ENCODE measurements around the gene LIMS3.
"Not testable (repeated sequence)": the region's sequence is repeated elsewhere in the genome, so short reads cannot be mapped to it uniquely, and the experiment has no call there.

Gene LIMS3

GRCh38 chr2:109920162-109920561 lies 21.7 kb downstream of the LIMS3 start:
- DNase-seq; in situ Hi-C loops (cut with HindIII; ENCODE audit: low pct_ligation_motif_present, low pct_unique_long_range_greater_than_20kb, low sequenced_read_pairs): not testable (repeated sequence)

- DNase-seq; in situ Hi-C loops (cut with HindIII; ENCODE audit: low pct_ligation_motif_present, low pct_unique_long_range_greater_than_20kb, low sequenced_read_pairs): not testable (repeated sequence)
Observed at GRCh38 chr2:109921543-109922384, 23.3 kb downstream of the LIMS3 start.

DNA sequence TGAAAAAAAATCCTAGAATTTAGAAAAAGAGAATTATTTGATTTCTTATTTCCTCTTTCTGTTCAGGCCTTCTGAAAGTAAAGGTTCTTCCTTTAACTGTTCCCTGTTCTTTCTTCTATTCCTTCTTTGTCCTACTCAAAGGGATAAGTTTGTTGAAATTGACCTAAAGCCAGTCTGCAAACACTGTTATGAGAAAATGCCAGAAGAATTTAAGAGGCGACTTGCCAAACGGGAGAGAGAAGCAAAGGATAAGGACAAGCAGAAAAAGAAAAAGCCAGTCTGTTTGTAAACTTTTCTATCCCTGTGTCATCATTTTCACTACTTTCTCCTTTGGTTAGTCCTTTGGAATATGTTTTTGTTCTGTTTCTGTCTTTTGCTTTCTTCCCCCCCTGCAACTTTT lies 26.0 kb downstream of the LIMS3 start:
- DNase-seq; in situ Hi-C loops (cut with HindIII; ENCODE audit: low pct_ligation_motif_present, low pct_unique_long_range_greater_than_20kb, low sequenced_read_pairs): not testable (repeated sequence)

DNA sequence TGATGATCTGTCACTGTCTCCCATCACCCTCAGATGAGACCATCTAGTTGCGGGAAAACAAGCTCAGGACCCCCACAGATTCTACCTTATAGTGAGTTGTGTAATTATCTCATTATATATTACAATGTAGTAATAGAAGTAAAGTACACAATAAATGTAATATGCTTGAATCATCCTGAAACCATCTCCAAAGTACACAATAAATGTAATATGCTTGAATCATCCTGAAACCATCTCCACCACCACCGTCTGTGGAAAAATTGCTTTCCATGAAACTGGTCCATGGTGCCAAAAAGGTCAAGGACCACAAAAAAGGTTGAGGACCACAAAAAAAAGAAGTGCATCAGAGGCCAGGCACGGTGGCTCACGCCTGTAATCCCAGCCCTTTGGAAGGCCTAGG lies 29.3 kb downstream of the LIMS3 start:
- DNase-seq; in situ Hi-C loops (cut with HindIII; ENCODE audit: low pct_ligation_motif_present, low pct_unique_long_range_greater_than_20kb, low sequenced_read_pairs): not testable (repeated sequence)

DNA sequence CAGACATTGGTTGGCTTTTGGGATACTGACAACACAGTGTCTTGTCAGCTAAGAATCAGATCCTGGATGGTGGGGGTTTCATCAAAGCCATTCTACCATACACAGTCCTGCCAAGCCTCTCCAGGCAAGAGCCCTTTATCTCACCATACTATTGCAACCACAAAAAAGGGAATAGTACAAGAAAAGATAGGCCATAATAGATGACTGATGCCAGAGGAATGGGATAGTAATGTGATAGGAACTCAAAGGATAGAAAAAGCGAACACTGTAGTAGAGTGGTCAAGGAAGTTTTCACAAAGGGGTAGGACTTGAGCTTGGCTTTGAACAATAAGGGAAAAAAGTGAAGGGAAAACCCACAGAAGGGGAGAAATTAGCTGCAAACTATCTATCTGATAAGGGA lies 30.7 kb downstream of the LIMS3 start:
- in situ Hi-C loops (cut with HindIII; ENCODE audit: low pct_ligation_motif_present, low pct_unique_long_range_greater_than_20kb, low sequenced_read_pairs); DNase-seq: not testable (repeated sequence)

- DNase-seq; in situ Hi-C loops (cut with HindIII; ENCODE audit: low pct_ligation_motif_present, low pct_unique_long_range_greater_than_20kb, low sequenced_read_pairs): not testable (repeated sequence)
Observed at GRCh38 chr2:109936534-109936933, 38.0 kb downstream of the LIMS3 start.

DNA sequence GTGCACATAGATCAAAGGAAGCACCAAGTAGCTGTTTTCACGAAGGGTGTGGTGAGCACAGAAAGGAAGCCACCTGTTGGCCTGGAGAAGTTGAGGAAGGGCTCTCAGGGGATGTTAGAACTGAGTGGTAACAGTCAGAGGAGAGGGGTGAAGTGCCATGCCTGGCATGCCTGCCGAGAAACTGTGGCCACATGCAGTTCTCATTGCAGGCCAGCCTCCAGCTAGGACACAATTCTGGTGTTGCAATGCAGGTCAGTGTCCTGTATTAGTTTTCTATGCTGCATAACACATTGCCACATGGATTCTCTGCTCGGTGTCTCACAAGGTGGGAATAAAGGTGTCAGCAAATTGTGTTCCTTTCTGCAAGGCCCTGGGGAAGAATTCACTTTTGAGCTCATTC lies 46.9 kb downstream of the LIMS3 start:
- in situ Hi-C loops (cut with HindIII; ENCODE audit: low pct_ligation_motif_present, low pct_unique_long_range_greater_than_20kb, low sequenced_read_pairs); DNase-seq: not testable (repeated sequence)

GRCh38 chr2:109947262-109947958 lies 48.9 kb downstream of the LIMS3 start:
- in situ Hi-C loops (cut with HindIII; ENCODE audit: low pct_ligation_motif_present, low pct_unique_long_range_greater_than_20kb, low sequenced_read_pairs) = not testable (repeated sequence)

DNA sequence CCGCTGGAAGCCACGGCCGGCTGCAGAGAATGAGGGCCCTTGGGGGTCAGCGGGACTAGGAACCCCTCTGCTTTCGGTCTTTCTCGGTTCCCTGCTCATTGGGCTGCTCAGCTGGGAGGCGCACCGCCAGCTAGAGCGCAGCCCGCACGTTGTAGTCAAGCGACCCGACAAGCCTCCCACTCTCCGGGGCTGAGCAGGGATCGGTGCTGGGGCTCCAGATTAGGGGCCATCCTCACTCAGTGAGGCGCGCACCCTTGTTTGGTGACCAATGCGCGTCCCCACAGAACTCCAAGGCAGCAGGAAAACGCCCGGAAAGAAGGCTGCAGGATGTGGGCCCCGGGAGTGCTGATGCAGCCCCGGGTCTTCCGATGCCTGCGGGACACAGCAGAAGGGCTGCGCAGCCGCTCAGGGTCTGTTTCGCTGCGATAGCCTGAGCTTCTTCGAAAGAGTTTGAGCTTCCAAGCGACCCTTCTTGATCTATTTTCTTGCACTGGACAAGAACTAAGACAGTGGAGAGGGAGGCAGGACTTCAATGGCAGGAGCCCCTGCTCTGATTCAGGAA lies 49.6 kb downstream of the LIMS3 start:
- DNase-seq; in situ Hi-C loops (cut with HindIII; ENCODE audit: low pct_ligation_motif_present, low pct_unique_long_range_greater_than_20kb, low sequenced_read_pairs): not testable (repeated sequence)

More at GRCh38 chr2:109947262-109947958, 48.9 kb downstream of the LIMS3 start:
- not testable (repeated sequence) for DNase-seq

- DNase-seq; in situ Hi-C loops (cut with HindIII; ENCODE audit: low pct_ligation_motif_present, low pct_unique_long_range_greater_than_20kb, low sequenced_read_pairs): not testable (repeated sequence)
Observed at GRCh38 chr2:109950146-109950843, 51.8 kb downstream of the LIMS3 start.

GRCh38 chr2:109963942-109964341 lies 65.5 kb downstream of the LIMS3 start:
- in situ Hi-C loops (cut with HindIII; ENCODE audit: low pct_ligation_motif_present, low pct_unique_long_range_greater_than_20kb, low sequenced_read_pairs); DNase-seq: not testable (repeated sequence)

GRCh38 chr2:109965482-109965881 lies 67.0 kb downstream of the LIMS3 start:
- DNase-seq; in situ Hi-C loops (cut with HindIII; ENCODE audit: low pct_ligation_motif_present, low pct_unique_long_range_greater_than_20kb, low sequenced_read_pairs): not testable (repeated sequence)

GRCh38 chr2:109966107-109966736 lies 67.7 kb downstream of the LIMS3 start:
- in situ Hi-C loops (cut with HindIII; ENCODE audit: low pct_ligation_motif_present, low pct_unique_long_range_greater_than_20kb, low sequenced_read_pairs); DNase-seq: not testable (repeated sequence)

DNA sequence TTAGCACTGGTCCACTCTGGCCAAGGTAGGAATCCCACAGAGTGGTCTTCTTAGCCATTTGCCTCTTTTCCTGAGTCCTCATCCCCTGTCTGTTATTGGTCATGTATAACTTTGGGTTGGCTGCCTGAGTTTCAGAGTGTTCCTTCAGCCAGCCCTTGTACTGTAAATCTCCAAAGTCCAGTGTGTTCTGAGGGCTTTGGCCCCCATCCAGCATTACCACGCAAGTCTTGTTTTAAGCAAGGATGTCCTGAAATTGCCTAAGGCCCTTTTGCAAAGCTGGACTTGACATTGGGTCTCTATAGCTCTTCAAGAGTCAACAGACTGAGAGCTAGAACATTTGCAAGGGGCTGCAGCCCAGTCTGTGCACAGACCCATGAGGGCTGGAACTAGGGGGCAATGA lies 68.4 kb downstream of the LIMS3 start:
- in situ Hi-C loops (cut with HindIII; ENCODE audit: low pct_ligation_motif_present, low pct_unique_long_range_greater_than_20kb, low sequenced_read_pairs) = not testable (repeated sequence)

DNA sequence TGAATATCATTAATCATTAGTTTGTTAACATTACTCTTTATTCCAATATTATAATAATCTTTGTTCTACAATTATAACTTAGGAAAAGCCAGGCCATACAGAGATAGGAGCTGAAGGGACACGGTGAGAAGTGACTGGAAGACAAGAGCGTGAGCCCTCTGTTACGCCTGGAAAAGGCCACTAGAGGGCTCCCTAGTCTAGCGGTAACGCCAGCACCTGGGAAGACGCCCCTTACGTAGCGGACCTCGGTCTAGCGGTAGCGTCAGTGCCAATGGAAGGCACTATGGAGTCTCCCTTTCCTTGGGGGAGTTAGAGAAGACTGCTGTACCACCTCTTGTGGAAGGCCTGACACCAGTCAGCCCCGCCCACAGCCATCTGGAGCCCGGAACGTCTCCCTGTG lies 71.4 kb downstream of the LIMS3 start:
- in situ Hi-C loops (cut with HindIII; ENCODE audit: low pct_ligation_motif_present, low pct_unique_long_range_greater_than_20kb, low sequenced_read_pairs); DNase-seq: not testable (repeated sequence)

More for the DNA sequence above, 68.4 kb downstream of the LIMS3 start:
- DNase-seq = not testable (repeated sequence)

DNA sequence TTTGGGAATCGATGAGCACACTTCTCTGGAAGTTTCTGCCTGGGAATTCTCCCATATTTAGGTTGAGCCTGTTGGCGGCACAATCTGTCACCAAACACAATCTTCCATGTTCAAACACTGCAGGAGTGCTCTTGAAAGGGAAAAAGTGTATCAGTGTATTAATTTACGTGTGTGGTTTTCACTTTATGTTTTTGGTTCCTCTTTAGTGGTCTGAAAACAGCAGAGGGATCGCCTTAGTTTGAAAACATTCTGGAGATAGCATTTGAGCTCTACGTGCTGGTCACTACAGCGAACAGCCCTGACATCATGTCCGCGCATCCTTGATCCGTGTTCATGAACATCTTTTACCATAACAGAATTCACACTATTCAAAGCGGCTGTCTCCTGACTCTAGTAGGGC lies 73.2 kb downstream of the LIMS3 start:
- DNase-seq; in situ Hi-C loops (cut with HindIII; ENCODE audit: low pct_ligation_motif_present, low pct_unique_long_range_greater_than_20kb, low sequenced_read_pairs): not testable (repeated sequence)

Measured in ACHN (cell line).